T-helper 9 cell (primary cell): Measurements from ENCODE around the gene RAB3A.
"Not testable (repeated sequence)": the region's sequence is repeated elsewhere in the genome, so short reads cannot be mapped to it uniquely, and the experiment has no call there.

Experiments used
- DNase-seq: peaks from one replicate; pipeline ENCODE4 v3.0.0-alpha.2; 2020

Gene RAB3A

DNA sequence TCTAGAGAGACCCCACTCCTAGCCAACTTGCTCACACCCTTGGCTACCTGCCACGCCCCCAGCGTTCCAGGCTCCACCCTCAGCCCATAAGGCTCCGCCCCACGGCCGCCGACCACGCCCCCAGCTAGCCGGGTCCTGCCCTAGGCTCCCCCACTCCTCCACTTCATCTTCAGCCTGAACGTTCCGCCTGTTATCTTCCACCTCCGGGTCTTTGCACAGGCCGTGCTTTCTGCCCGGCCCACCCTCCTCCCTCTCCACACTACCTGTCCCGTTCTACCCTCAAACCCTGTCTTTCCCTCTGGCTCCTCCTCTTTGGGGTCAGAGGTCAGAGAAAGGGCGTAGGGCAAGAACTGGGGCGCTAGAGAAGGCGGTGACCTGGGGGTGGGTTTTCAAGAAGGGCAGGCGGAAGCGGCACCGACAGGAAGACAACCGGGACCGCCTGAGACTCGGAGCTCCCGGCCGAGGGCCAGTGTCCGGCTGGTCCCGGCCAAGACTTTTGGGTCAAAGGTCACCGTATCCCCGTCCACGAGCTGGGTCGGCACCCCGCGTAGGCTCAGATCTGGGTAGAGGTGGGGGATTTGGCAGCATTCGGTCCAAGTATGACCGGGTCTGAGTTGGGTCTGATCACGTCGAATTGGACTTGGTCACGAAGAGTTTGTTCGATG lies 20.1 kb upstream of the RAB3A start:
- no peak for DNase-seq

DNA sequence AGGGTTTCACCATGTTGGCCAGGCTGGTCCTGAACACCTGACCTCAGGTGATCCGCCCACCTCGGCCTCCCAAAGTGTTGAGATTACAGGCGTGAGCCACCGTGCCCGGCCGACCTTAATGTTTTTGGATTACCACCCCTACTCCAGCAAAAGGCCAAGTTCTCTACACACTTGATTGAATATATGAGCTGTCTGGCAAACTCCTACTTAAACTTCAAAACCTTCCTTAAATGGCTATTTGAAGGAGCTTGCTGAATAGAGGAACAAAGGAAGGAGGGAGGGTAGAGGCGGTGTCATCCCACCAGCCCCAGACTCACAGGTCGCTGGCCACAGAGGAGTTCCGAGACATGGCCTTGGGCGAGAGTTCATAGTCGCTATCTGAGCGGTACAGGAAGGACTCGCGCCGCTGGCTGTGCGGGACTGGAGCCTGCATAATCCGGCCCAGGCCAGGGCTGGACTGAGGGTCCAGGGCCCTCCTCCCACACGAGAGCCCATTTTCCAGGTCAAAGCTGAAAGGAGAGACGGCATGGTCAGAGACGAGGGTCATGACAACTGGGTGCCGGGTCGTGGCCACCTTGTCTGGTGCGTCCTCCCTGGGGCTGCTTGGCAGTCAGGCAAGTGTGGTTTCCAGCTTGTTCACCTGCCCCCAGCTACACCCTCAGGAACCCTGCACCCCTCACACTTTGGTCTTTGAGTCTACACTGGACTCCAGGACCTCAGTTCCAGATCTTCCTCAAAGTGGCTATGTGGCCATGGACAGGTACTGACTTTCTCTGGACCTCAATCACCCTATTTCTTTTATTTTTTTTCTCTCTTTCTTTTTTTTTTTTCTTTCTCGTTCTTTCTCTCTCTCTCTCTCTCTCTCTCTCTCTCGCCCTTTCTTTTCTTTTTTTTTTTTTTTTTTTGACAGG lies 18.2 kb upstream of the RAB3A start:
- DNase-seq = no peak

DNA sequence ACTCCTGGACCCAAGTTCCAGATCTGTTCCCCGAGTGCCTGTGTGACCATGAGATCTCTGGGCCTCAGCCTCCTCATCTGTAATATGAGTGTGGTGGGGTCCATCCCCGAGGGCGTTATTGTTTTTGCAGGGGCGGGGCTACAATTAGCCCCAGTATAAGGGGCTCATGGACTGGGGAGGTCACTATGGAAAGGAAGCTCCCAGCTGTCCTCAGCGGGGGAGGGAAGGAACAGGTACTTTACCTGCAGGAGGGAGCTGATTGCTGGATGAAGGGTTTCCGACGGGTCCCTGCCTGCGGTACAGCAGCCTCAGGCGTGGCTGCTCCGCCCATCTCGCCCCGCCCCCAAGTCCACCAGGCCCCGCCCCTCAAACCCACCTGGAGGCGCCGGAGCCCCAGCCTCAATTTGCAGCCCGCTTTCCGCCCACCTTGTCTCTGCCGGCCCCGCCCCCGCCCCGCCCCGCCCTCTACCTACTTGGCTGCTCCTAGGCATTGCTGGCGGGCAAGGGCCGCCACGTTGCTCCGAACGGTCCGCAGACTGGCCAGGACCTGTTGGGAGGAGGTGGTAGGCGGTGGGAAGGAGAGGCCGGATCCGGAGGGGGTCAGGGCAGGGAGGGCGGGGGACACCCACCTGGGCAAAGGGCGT lies 16.9 kb upstream of the RAB3A start:
- no peak for DNase-seq

DNA sequence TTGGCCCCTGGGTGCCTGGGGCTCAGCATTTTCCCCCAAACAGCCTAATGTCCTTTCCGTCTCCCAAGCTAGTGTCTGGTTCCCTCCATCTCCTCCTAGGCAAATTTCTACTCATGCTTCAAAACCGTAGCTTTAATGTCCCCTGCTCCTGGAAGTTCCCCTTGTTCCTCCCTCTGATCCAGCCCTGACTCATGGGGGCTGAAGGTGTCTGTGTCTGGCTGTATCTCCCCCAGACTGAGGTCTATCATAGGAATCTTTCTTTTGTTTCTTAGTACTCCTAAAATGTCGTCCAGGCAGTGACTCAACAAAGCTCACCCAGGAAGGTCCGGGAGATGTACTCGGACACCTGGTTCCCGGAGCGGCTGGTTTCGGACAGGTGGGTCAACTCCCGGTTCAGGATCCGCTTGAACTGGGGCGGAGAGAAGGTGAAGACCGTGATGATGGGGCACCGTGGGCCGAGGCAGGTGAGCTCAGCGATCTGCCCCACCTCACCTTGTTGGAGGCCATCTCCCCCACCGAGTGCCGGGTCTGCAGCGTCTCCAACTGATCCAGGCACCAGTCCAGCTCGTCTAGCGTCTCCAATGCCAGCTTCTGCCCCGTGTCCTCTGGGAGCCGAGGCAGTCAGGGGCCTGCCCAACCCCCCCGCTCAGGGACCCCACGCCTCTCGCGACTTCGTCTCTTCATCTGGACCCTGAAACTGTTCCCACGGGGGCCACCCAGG lies 16.2 kb upstream of the RAB3A start:
- DNase-seq = no peak

DNA sequence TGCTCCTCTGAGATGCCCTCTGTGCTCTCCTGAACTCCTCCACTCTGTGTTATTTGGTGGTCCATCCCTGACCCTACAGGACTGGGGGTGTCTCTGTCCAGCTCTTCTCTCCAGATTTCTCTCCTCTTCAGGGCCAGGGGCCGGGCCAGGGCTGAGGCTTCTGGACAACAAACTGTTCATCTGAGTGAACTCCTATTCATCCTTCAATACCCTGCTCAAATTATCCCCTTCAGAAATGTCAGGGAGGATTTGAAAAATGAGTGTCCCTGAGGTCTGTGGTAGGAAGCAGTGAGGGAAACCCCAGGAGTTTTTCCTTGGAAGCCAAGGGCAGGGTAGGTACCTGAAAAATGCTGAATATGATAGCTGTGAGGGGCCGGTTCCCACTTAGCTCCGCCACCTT lies 14.8 kb upstream of the RAB3A start:
- no peak for DNase-seq

DNA sequence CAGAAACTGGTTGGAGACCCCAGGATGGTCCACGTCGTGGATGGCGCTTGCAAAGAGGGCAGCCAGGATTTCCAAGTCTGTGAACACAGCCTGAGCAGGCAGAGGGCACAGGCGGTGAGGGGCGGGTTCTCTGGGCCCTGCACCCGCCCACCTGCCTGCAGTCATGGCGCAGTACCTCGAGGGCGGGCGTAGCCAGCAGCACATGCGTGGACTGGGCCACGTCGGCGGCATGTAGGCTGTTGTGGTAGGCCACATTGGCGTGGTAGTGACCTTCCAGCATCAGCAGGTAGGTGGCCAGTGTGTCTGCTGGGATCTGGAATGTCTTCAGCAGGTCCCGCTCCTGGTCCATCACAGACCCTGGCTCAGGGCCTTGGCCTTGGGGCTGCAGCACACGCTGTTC lies 14.3 kb upstream of the RAB3A start:
- no peak for DNase-seq

DNA sequence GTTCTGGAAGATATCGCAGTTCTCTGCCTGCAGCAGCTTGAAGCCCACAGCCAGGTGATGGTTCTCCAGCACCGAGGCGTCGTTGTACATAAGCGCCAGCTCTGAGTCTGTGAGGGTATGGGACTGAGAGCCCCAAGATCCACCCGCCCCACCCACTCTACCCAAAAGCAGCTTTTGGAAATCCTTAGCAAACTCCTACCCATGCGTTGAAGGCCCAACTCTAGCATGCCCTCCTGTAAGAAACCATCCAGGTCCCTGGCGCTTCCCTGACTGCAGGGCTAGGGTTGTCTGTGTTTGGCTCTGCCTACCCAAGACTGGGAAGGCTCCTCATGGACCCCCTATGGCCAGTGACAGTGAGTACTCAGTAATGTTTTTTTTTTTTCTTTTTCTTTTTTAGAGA lies 12.9 kb upstream of the RAB3A start:
- no peak for DNase-seq

DNA sequence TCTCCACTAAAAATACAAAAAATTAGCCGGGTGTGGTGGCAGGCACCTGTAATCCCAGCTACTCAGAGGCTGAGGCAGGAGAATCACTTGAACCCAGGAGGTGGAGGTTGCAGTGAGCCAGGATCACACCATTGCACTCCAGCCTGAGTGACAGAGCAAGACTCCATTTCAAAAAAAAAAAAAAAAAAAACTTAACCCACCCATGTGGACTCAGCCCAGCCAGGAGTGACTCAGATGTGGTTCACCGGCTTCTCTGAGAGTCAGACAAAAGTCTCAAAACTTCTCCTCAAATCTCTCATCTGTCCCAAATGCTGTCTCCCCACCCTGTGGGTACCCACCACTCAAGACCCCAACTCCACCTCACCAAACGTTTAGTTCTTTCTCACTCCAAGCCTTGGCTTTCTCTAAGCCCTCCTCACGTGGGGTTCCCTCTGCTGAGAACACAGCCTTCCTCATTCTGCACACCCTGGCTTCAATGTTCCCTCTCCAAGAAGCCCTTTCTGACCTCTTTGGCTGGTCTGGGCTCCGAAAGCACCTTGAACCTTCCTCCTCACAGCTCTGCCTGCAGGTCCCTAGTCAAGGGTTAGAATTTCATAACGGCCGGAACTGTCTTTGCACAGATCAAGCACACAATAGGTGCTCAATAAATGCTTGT lies 11.1 kb upstream of the RAB3A start:
- no peak for DNase-seq

DNA sequence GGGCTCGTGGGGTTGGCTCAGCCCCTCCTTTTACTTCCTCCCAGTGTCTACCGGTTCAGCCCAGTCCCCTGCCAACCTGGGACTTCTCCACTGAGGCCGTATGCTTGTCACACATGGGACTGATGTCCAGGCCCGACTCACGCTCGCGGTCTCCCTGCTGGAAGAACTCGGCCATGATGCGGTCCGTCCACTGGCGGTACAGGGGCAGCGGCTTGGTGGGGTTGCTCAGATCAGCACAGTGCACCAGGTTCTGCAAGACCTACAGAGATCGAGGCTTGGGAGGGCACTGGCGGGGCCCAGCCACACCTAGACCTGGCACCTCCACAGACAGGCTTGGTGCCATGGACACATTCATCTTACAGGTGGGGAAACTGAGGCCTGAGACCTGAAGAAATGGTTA lies 7.8 kb upstream of the RAB3A start:
- no peak for DNase-seq

DNA sequence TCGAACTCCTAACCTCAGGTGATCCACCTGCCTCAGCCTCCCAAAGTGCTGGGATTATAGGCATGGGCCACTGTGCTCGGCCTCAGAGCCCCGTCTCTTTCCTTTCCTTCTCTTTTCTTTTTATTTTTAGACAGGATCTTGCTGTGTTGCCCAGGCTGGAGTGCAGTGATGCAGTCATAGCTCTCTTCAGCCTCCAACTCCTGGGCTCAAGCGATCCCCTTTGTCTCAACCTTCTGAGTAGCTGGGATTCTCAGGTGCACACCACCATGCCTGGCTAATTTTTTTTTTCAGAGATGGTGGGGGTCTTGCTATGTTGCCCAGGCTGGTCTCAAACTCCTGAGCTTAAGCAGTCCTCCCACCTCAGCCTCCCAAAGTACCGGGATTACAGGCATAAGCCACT lies 6.1 kb upstream of the RAB3A start:
- DNase-seq = not testable (repeated sequence)

DNA sequence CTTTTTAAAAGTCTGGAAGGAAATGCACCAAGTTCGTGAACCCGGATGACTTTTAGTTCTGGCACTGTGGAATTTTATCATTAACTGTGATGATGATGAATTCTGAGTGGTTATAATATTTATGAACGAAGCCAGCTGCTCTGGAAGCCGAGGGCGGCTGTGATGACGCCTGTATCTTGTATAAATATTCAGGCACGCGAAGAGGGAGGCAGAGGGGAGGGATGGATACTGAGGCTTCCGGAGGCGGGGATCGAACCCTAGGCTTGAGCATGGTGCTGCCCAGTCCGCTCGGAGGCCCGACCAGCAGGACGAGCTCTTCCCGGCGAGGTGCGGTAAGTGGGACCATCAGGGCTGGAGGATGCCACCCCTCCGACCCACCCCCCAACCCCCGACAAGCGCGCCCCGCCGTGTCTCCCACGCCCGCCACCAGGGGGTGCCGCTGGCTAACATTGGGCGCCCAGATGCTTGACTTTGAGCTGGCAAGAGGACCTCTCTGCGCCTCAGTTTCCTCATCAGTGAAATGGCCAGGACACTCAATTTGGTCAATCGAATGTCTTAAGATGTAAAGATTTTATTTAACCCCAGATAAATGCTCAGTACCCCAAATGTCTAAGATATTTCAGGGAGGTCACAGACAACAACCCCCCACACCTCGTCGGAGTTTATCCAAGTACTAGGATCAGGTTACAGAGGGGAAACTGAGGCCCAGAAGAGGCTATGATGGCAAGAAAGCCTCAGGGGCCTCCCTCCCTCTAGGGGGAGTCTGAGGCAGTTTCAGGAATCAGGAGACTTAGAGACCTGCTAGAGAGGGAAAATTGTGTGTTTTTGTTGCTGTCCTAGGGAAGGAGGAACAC lies 4.5 kb upstream of the RAB3A start:
- DNase-seq = peak; percentile 54

DNA sequence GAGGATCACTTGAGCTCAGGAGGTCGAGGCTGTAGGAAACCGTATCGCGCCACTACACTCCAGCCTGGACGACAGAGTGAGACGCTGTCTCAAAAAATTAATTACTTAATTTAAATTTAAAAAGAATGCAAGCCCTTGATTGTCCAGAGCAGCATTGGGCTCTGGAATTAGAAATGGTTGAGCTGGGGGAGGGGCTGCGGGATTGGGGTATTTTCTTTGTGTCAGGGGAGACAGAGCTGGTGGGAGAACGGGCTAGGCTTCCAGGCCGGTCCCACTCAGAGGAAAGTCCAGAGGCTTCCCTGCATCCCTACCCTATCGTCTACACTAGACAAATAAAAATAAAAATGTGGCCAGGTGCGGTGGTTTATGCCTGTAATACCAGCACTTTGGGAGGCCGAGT lies 2.2 kb upstream of the RAB3A start:
- DNase-seq = no peak

DNA sequence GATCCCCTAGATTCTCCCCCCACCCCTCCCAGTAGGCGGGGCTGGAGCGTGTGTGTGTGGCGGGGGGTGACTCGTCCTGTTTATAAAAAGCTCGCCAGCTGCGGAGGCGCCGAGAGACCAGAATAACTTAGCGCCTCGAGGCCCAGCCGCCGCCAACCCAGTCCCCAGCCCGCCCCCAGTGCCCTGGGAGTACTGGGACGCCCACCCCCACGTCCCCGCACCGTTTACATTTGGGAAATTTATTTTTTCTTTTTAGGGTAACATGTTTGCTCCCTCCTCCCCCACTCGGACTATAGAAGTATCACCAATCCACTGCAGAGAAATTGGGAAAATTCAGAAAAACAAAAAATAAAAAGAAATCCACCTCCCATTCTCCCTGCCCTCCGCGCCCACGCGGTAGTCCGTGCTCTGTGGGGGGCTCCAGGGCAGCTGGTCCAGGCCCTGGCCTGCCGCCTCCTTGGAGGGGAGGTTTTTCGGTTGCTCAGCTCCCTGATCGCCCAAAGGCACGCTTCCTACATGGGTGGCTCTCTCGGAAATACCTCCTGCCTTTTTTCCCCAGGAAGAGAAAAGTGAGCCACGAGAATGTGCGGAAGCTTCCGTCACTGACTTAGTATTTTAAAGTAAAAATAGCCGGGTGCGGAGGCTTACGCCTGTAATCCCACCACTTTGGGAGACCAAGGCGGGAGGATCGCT lies 1.5 kb upstream of the RAB3A start:
- peak; percentile 32 for DNase-seq

DNA sequence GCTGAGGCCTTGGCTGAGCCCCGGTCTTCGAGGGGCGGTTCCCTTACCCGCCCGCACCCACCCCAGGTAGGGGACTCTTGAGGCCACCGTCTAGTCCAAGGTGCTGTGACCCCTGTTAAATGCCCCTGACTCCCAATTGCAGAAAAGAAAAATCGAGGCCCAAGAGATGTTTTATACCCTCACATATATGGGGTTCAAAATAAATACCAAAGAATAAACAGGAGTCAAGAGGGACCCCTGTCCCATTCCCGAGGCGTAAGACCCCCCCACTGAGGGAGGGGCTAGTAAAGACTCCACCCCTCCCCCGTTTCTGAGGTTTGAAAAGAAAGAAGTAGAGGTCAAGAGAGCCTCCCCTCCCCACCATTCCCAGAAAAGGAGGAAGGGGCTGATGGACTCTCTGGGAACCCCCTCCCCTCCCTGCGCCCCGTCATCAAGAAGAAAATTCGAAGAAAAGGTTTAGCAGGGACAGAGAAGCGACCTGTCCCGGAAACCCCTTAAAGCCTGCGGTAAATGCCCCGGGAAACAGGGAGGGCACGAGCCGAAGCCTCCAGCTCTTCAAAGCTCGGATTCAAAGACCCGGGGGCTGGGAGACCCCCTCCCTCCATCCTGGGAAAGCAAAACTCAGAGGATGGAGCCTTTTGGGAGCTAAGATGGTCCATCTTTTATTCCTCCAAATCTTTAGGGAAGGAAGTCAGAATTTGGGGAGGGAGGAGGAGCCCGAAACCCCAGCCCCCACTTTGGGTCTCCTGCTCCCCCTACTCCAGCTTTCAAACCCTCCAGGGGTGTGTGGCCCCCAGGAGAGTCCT lies 755 bp upstream of the RAB3A start:
- DNase-seq = peak; percentile 27

DNA sequence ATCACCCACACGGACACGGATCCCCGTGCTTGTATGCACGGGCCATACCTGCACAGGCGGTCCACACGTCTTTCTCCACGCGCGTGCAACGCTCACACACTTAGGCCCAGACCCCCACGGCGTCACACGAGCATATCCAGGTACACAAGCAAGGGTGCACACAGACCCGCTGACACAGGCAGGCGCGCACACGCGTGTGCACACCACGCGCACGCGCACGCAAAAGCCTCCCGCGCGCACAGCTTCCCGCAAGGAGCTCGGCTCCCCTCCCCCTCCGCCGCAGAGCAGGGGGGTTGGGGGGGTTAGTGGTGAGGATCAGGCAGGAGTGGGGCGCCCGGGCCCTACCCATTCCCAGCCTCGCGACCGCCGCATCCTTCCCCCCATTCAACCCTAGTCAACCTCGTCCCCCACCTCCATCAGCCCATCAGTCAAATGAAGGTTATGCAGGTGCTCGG lies 407 bp downstream of the RAB3A start:
- peak; percentile 48 for DNase-seq

DNA sequence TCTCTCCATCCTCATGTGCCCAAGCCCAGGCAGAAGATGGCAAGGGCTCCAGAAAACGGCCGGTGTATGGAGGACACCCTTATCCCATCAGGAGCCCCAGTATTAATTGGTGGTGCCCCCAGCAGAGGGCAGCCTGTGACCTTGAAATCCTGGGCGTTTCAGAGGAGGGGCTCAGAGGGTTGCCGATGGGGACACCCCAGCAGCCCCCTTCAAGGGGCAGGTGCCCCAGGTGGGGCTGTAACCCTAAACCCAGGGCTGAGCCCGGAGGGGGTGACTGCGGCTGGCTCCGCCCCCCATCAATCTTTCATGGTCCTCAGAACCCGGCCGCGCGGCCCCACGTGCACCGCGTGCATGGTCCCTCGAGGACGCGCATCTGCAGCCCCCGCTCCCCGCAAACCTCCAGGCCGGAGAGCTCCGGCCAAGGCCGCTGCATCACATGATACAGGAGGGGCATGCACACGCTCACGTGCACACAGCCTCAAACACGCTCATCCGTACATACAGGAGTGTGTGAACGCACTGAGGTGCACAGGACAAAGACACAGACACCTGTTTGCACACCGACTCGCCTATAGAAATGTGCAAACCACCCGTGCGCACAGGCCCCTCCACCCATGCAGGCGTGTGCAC lies 949 bp downstream of the RAB3A start:
- peak; percentile 17 for DNase-seq

DNA sequence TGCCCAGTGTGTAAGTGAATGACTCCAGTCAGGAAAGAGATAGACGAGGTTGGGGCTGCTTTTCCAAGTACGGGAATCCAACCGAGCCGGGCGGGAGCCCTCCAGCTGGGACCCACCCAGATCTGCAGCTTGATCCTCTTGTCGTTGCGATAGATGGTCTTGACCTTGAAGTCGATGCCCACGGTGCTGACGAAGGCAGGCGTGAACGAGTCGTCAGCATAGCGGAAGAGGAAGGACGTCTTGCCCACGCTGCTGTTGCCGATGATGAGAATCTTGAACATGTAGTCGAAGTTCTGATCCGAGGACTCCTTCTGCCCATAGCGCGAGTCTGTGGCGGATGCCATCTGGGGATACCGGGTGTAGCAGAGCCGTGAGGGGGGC lies 1.5 kb downstream of the RAB3A start:
- no peak for DNase-seq

DNA sequence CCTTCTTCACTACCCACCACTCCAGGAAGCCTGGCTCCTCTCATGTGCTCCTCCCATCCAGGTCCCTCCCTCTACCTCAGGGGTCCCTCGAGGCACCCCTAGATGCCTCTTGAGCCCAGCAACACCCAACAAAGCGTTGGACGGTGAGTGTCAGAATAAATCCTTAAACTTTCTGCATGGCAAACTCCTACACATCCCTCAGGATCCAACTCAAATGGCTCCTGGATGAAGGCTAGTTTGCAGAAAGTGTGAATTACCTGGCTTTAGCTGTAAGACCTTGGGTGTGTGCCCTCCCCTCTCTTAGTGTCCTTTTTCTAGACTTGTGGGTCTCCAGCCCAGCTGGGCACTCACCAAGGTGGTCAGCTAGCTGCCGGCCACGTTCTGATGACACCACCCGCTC lies 5.5 kb downstream of the RAB3A start:
- DNase-seq = no peak

DNA sequence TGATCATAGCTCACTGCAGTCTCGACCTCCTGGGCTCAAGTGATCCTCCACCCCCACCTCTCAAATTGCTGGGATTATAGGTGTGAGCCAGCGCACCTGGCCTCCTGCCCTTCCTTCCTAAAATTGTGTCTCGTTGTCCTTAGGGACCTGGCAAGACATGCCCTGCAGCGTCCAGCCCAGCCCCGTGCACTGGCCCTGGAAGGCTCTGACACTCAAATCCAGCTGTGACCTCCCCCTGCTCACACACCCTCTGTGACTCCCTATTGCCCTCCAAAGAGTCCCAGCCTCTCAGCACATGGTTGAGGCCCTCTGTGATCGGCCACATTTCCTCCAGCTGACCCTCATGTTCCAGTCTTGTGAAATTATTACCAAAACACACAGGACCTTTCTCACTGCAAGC lies 5.9 kb downstream of the RAB3A start:
- no peak for DNase-seq

DNA sequence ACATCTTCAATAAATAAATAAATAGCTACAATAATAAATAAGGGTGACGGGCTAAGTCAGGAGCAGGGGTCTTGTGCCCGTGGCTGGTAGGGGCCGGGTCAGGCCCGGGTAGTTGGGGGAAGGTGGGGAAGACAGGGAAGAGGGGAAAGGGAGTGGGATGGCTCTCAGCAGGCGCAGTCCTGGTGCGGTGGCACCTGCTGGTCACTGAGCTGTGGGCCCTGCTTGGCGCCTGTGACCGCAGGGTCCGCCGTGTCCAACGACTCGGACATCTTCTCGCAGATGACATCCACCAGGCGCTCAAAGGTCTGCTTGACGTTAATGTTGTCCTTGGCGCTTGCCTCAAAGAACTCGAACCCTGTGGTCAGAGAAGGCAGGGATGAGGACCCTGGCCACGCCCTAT lies 6.5 kb downstream of the RAB3A start:
- DNase-seq = no peak
